Measurements from ENCODE around the gene ZMAT1.
"Not testable (repeated sequence)": the region's sequence is repeated elsewhere in the genome, so short reads cannot be mapped to it uniquely, and the experiment has no call there.

ZMAT1 gene

GRCh38 chrX:101931488-101932248 lies at the start of gene ZMAT1:
Gene ZMAT1 (minus strand): TSS chrX:101932027. CDS start chrX:101932008, 19 bp downstream.
- Mint-ChIP-seq H3K27ac (peak within 1 kb of the TSS; percentile 90), H3K36me3 (ENCODE audit: low read depth) (peaks cover 2% of the 10 kb centered on the region), H3K4me1 (ENCODE audit: low read depth) (peaks cover 9% of the 10 kb centered on the region), H3K27me3 (ENCODE audit: low read depth) (no peaks in the 10 kb centered on the region), H3K9me3 (peaks cover 8% of the 10 kb centered on the region), H3K4me3 (peak within 1 kb of the TSS; percentile 87)

DNA sequence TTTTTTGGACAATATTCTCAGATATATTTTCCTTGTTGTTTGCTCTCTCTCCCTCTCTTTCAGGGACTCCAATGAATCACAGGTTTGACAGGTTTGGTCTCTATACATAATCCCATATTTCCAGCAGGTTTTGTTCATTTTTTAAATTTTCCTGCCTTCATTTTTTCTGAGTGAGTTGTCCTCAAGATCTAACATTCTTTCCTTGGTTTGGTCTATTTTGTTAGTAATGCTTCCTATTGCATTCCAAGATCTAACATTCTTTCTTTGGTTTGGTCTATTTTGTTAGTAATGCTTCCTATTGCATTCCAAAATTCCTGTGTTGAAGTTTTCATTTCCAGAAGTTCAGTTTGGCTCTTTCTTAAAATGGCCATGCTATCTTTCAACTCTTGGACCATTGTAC lies 45.3 kb upstream of the ZMAT1 start:
- H3K4me1 Mint-ChIP-seq (ENCODE audit: low read depth): no peaks in the 10 kb centered on the region
- H3K4me3 Mint-ChIP-seq: no peak overlapping the region
- no peaks in the 10 kb centered on the region for H3K27me3 Mint-ChIP-seq (ENCODE audit: low read depth)
- H3K36me3 Mint-ChIP-seq (ENCODE audit: low read depth): no peaks in the 10 kb centered on the region
- H3K27ac Mint-ChIP-seq: no peak overlapping the region
- H3K9me3 Mint-ChIP-seq: no peaks in the 10 kb centered on the region

DNA sequence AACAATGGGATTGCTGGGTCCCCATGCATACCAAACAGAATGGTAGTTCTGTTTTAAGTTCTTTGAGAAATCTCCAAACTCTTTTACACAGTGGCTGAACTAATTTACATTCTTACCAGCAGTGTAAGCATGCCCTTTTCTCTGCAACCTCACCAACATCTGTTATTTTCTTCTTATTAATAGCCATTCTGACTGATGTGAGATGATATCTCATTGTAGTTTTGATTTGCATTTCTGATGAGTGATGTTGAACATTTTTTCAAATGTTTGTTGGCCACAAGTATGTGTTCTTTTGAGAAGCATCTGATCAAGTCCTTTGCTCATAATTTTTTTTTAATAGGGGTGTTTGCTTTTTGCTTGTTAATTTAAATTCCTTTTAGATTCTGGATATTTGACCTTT lies 41.2 kb upstream of the ZMAT1 start:
- Mint-ChIP-seq H3K27me3 (ENCODE audit: low read depth) (no peaks in the 10 kb centered on the region), H3K9me3 (no peaks in the 10 kb centered on the region), H3K36me3 (ENCODE audit: low read depth) (no peaks in the 10 kb centered on the region), H3K4me1 (ENCODE audit: low read depth) (no peaks in the 10 kb centered on the region), H3K4me3 (no peak overlapping the region), H3K27ac (no peak overlapping the region)

GRCh38 chrX:101964923-101965539 lies 33.2 kb upstream of the ZMAT1 start:
- not testable (repeated sequence) for H3K4me1 Mint-ChIP-seq (ENCODE audit: low read depth); H3K4me3 Mint-ChIP-seq; H3K27me3 Mint-ChIP-seq (ENCODE audit: low read depth); H3K27ac Mint-ChIP-seq; H3K9me3 Mint-ChIP-seq; H3K36me3 Mint-ChIP-seq (ENCODE audit: low read depth)

- H3K4me1 Mint-ChIP-seq (ENCODE audit: low read depth): no peaks in the 10 kb centered on the region
- H3K9me3 Mint-ChIP-seq: no peaks in the 10 kb centered on the region
- H3K36me3 Mint-ChIP-seq (ENCODE audit: low read depth): no peaks in the 10 kb centered on the region
- no peaks in the 10 kb centered on the region for H3K27me3 Mint-ChIP-seq (ENCODE audit: low read depth)
- no peak overlapping the region for H3K27ac Mint-ChIP-seq
- H3K4me3 Mint-ChIP-seq: no peak overlapping the region
Observed at GRCh38 chrX:101958139-101958538, 26.3 kb upstream of the ZMAT1 start.

DNA sequence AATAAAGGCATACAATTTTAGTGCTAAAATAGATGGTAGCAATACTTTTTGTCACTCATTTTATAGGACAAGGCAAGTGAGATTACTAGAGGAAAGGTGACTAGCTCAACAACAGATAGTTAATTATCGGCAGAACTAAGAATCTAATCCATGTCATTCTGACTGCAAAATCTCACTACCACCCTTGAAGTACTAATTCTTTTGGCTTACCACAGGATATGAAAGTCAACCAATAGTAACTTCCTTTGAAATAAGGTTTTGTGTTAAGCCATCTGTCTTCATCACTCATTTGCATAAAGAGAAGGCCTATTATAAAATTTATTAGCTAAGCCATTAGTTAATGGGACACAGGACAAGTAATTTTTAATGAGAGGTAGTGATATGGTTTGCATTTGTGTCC lies 25.3 kb upstream of the ZMAT1 start:
- H3K9me3 Mint-ChIP-seq: no peaks in the 10 kb centered on the region
- H3K4me1 Mint-ChIP-seq (ENCODE audit: low read depth): no peaks in the 10 kb centered on the region
- H3K27ac Mint-ChIP-seq: no peak overlapping the region
- no peak overlapping the region for H3K4me3 Mint-ChIP-seq
- no peaks in the 10 kb centered on the region for H3K27me3 Mint-ChIP-seq (ENCODE audit: low read depth)
- no peaks in the 10 kb centered on the region for H3K36me3 Mint-ChIP-seq (ENCODE audit: low read depth)

DNA sequence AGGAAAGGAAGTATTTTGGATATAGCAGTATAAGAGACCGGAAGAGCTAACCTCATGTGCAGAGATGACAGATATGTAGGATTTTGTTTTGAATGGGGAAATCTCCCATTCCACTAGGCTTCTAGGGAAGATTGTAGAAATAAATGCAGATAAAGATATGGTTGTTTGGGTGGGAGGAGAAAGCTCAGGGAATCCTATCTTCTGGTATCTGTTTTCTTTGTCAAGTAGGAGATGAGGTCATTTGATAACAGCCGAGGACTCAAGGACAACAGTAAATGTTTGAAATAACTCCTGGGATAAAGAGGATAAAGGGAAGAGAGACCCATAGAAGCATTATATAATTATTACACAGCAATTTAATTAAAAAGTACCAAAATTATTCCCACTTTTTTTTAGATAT lies 24.7 kb upstream of the ZMAT1 start:
- Mint-ChIP-seq H3K4me3 (no peak overlapping the region), H3K36me3 (ENCODE audit: low read depth) (no peaks in the 10 kb centered on the region), H3K9me3 (no peaks in the 10 kb centered on the region), H3K4me1 (ENCODE audit: low read depth) (no peaks in the 10 kb centered on the region), H3K27me3 (ENCODE audit: low read depth) (no peaks in the 10 kb centered on the region), H3K27ac (no peak overlapping the region)

- H3K36me3 Mint-ChIP-seq (ENCODE audit: low read depth): no peaks in the 10 kb centered on the region
- H3K4me3 Mint-ChIP-seq: no peak overlapping the region
- no peaks in the 10 kb centered on the region for H3K27me3 Mint-ChIP-seq (ENCODE audit: low read depth)
- no peak overlapping the region for H3K27ac Mint-ChIP-seq
- H3K4me1 Mint-ChIP-seq (ENCODE audit: low read depth): no peaks in the 10 kb centered on the region
- H3K9me3 Mint-ChIP-seq: no peaks in the 10 kb centered on the region
Observed at GRCh38 chrX:101950581-101950980, 18.8 kb upstream of the ZMAT1 start.

DNA sequence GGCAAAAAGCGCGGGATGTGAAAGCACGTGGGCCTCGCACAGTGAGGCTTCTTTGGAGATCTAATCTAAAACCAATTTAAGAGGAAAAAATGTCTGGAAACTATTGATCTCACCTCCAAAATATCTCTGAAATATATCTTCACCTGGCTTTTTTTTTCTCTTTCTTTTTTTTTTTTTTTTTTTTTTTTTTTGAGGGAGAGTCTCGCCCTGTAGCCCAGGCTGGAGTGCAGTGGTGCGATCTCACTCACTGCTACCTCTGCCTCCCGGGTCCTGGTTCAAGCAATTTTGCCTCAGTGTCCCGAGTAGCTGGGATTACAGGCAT lies 383 bp upstream of the ZMAT1 start:
- Mint-ChIP-seq H3K4me3 (peak overlapping the region; percentile 87), H3K4me1 (ENCODE audit: low read depth) (peaks cover 9% of the 10 kb centered on the region), H3K27ac (peak overlapping the region; percentile 90), H3K9me3 (peaks cover 8% of the 10 kb centered on the region), H3K27me3 (ENCODE audit: low read depth) (no peaks in the 10 kb centered on the region), H3K36me3 (ENCODE audit: low read depth) (peaks cover 2% of the 10 kb centered on the region)

DNA sequence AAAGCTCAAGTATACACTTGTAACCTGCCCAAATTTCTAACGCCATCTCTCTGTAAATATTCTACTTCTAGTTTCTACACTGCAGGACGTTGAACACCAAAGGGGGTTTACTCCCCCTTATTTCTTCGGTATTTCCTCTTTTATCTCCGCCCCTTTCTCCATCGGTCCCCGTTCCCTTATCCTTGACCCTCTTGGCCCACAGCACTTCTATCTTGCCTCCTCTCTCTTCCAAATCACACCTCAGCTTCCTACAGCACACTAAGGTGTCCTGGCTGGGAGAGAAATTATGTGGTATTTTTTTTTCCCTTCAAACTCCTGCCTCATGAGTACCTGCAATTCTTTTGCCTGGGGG lies 715 bp downstream of the ZMAT1 start:
- H3K27ac Mint-ChIP-seq: peak overlapping the region; percentile 69
- H3K36me3 Mint-ChIP-seq (ENCODE audit: low read depth): peaks cover 2% of the 10 kb centered on the region
- peaks cover 9% of the 10 kb centered on the region for H3K4me1 Mint-ChIP-seq (ENCODE audit: low read depth)
- H3K4me3 Mint-ChIP-seq: peak overlapping the region; percentile 80
- peaks cover 8% of the 10 kb centered on the region for H3K9me3 Mint-ChIP-seq
- no peaks in the 10 kb centered on the region for H3K27me3 Mint-ChIP-seq (ENCODE audit: low read depth)

DNA sequence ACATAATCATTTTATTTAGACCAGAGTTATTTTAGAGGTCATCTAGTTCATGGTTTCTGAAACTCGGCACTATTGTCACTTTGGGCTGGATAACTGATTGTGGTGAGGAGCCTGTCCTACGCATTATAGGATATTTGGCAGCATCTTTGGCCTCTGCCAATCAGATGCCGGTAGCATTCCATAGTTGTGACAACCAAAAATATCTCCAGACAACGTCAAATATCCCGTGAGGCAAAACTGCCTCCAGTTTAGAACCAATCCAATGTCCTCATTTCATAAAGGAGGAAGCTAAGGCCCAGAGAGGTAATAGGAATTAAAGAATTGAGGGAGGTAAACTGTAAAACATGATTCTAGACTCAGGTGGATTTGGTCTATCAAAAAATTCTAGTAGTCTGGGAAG lies 6.1 kb downstream of the ZMAT1 start:
- H3K9me3 Mint-ChIP-seq: no peaks in the 10 kb centered on the region
- no peak overlapping the region for H3K27ac Mint-ChIP-seq

DNA sequence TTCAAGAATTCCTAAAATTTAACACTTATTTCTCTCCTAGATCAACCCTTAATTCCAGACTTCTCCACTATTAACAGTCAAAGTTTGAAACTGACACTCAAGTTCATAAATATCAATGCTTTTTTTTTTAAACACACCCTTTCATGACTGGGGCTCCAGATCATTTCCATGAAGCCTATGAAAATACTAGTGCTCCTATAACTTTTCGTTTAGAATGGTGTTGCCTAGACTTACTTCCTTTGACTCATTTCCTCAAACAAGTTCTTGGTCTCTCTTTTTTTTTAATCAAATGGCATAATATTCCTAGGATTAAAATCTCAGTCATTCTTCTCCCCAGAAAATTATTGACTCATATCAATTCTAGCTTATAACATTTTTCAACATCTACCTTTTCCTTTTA lies 13.1 kb downstream of the ZMAT1 start:
- H3K4me1 Mint-ChIP-seq (ENCODE audit: low read depth): no peaks in the 10 kb centered on the region
- H3K27me3 Mint-ChIP-seq (ENCODE audit: low read depth): no peaks in the 10 kb centered on the region
- H3K4me3 Mint-ChIP-seq: no peak overlapping the region
- H3K36me3 Mint-ChIP-seq (ENCODE audit: low read depth): no peaks in the 10 kb centered on the region
- H3K9me3 Mint-ChIP-seq: peaks cover 4% of the 10 kb centered on the region
- H3K27ac Mint-ChIP-seq: no peak overlapping the region

More for the DNA sequence above, 6.1 kb downstream of the ZMAT1 start:
- Mint-ChIP-seq H3K4me3 (no peak overlapping the region), H3K27me3 (ENCODE audit: low read depth) (no peaks in the 10 kb centered on the region), H3K4me1 (ENCODE audit: low read depth) (no peaks in the 10 kb centered on the region), H3K36me3 (ENCODE audit: low read depth) (no peaks in the 10 kb centered on the region)

GRCh38 chrX:101906136-101906796 lies 25.6 kb downstream of the ZMAT1 start:
- Mint-ChIP-seq H3K9me3 (peaks cover 14% of the 10 kb centered on the region), H3K4me3 (no peak overlapping the region), H3K4me1 (ENCODE audit: low read depth) (no peaks in the 10 kb centered on the region), H3K36me3 (ENCODE audit: low read depth) (no peaks in the 10 kb centered on the region), H3K27me3 (ENCODE audit: low read depth) (no peaks in the 10 kb centered on the region), H3K27ac (no peak overlapping the region)

DNA sequence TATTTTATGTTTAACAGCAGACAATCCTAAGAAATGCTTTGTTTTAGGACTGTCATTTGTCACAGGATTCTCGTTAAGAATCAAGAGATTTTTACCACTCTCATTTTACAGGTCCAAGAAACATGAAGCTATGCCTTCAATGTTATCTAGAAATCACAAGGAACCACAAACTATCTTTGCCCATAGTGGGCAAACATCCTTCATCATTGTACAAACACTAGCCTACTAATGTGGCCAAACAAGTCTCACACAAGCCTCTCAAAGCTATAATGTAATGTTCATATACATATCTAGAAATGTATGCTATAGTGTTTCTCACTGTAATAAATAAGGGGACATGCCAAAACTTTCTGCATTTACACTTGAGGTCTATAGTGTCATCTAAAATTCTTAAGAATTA lies 26.8 kb downstream of the ZMAT1 start:
- H3K9me3 Mint-ChIP-seq: peaks cover 4% of the 10 kb centered on the region
- no peaks in the 10 kb centered on the region for H3K36me3 Mint-ChIP-seq (ENCODE audit: low read depth)
- no peak overlapping the region for H3K4me3 Mint-ChIP-seq

More for the DNA sequence above, 26.8 kb downstream of the ZMAT1 start:
- Mint-ChIP-seq H3K27ac (no peak overlapping the region), H3K4me1 (ENCODE audit: low read depth) (no peaks in the 10 kb centered on the region), H3K27me3 (ENCODE audit: low read depth) (no peaks in the 10 kb centered on the region)

All from T-helper 1 cell treated with Interleukin-12 subunit alpha and Interleukin-12 subunit beta and Interleukin-4 antibody, amounts not matched to agents 30 μg/mL and 1 μg/mL, for 36 hours (primary cell).